Fibroblast of lung (primary cell): Measurements from ENCODE around the gene PPP1R11. TPM values are rescaled to one million over a fixed set of nuclear protein-coding genes. Genes with fewer than 3 reads are reported as not detected.

Experiments used
- DNase-seq, 2 donors: peaks; one replicate each; pipeline versions ENCODE4 v3.0.0 to v3.0.0-alpha.2; 2010; ENCODE audit warnings: low read depth in 2 of 2
- H2AFZ ChIP-seq: 2 replicates; pipeline ENCODE4 v1.5.1; 2012; ENCODE audit warnings: low read length, control low read depth, inconsistent platforms
- H3K27ac ChIP-seq: 2 replicates; pipeline ENCODE4 v1.5.1; 2011; ENCODE audit warnings: low read length, control low read depth; ENCODE audit not compliant: insufficient read depth
- H3K27me3 ChIP-seq: 2 replicates; pipeline ENCODE4 v1.5.1; 2011; ENCODE audit warnings: mild to moderate bottlenecking, low read length; ENCODE audit not compliant: control insufficient read depth, insufficient read depth
- H3K36me3 ChIP-seq: 2 replicates; pipeline ENCODE4 v1.5.1; 2011; ENCODE audit warnings: low read length; ENCODE audit not compliant: control insufficient read depth, insufficient read depth
- H3K4me1 ChIP-seq: 2 replicates; pipeline ENCODE4 v1.5.1; 2011; ENCODE audit warnings: low read length; ENCODE audit not compliant: control insufficient read depth, insufficient read depth; ENCODE audit errors: extremely low read depth
- H3K4me2 ChIP-seq: 2 replicates; pipeline ENCODE4 v1.5.1; 2011; ENCODE audit warnings: low read length, control low read depth; ENCODE audit not compliant: insufficient read depth; ENCODE audit errors: extremely low read depth
- H3K4me3 ChIP-seq, 4 experiments: fragments of 200-600 bp in 1 of 4; sonication (generic) in 1 of 4; replicated peaks in 1 of 4; 2 replicates each; pipeline ENCODE4 v1.5.1; 2011 to 2016; ENCODE audit warnings: low read length in 4 of 4, low read depth in 3 of 4, mild to moderate bottlenecking in 3 of 4, control low read depth in 2 of 4, inconsistent platforms in 1 of 4, mixed read lengths in 1 of 4; ENCODE audit not compliant: insufficient read depth in 1 of 4; ENCODE audit errors: control extremely low read depth in 1 of 4
- H3K79me2 ChIP-seq: 2 replicates; pipeline ENCODE4 v1.5.1; 2012; ENCODE audit warnings: mild to moderate bottlenecking, low read length, inconsistent platforms; ENCODE audit not compliant: control insufficient read depth, insufficient read depth
- H3K9ac ChIP-seq: 2 replicates; pipeline ENCODE4 v1.5.1; 2011; ENCODE audit warnings: mild to moderate bottlenecking, low read length, control low read depth; ENCODE audit not compliant: insufficient read depth
- H3K9me3 ChIP-seq: 2 replicates; pipeline ENCODE4 v1.5.1; 2012; ENCODE audit warnings: low read depth, low read length; ENCODE audit not compliant: control insufficient read depth, insufficient read depth
- H4K20me1 ChIP-seq: 2 replicates; pipeline ENCODE4 v1.5.1; 2011; ENCODE audit warnings: low read length; ENCODE audit not compliant: control insufficient read depth, insufficient read depth; ENCODE audit errors: extremely low read depth
- EZH2 ChIP-seq: IDR thresholded peaks from 2 replicates; pipeline ENCODE4 v1.5.1; 2012; ENCODE audit warnings: low read length, control low read depth, mild to moderate bottlenecking; ENCODE audit errors: missing control alignments
- polyA plus RNA-seq, 2 donors: library from polyadenylated mRNA; depleted of rRNA in 1 of 2; stranded (reverse) in 1 of 2; unstranded in 1 of 2; fragments of >200 nt; gene quantifications; 2 replicates each; pipeline ENCODE4 v1.2.1, GENCODE V29; 2011 to 2012; ENCODE audit warnings: missing spikeins in 1 of 2
- total RNA-seq: library from RNA; depleted of rRNA; stranded (reverse); fragments of >200 nt; gene quantifications from 2 replicates; pipeline ENCODE4 v1.2.1, GENCODE V29; 2014
- TF ChIP-seq, protein P1 (sequence below), 2 donors: IDR thresholded peaks in 1 of 2; conservative IDR thresholded peaks in 1 of 2; 1 replicate in 1 of 2; 2 replicates in 1 of 2; pipeline ENCODE4 v1.5.1; 2011 to 2012; ENCODE audit warnings: low read length in 2 of 2, control low read depth in 1 of 2, inconsistent platforms in 1 of 2, low read depth in 1 of 2, mild to moderate bottlenecking in 1 of 2

The PPP1R11 gene
- total and polyA plus RNA-seq, 2 donors (not counting 1 experiment from before 2014, with no cell fraction given): 16.8 to 53.6 TPM

DNA sequence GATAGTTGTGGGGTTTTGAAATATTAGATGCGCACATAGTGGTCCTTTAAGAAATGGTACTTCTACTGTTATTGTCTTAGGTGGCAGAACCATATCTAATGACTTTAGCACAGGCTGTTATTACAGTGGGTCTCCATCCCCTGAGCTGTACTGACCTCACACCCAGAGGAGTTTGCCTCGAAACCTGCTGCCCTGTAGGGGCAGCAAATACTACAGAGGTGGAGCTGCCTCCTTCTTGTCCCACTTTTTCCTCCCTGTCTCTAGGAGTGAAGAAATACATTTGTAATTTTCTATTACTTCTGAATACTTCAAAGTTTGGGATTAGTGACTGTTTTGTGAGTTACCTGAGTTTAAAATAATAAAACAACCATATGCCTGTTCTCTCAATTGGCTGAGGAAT lies 37.7 kb downstream of the PPP1R11 start:
- Histone ChIP-seq H3K27ac (no peak overlapping the region), H3K9me3 (no peaks in the 10 kb centered on the region), H3K4me1 (peaks cover 3% of the 10 kb centered on the region), H3K9ac (no peak overlapping the region), H3K4me2 (no peak overlapping the region), H3K36me3 (no peaks in the 10 kb centered on the region), H2AFZ (no peak overlapping the region), H4K20me1 (no peaks in the 10 kb centered on the region), H3K27me3 (peaks cover 19% of the 10 kb centered on the region), H3K79me2 (no peaks in the 10 kb centered on the region), H3K4me3 (no peak overlapping the region)
- TF ChIP-seq, protein P1, sequence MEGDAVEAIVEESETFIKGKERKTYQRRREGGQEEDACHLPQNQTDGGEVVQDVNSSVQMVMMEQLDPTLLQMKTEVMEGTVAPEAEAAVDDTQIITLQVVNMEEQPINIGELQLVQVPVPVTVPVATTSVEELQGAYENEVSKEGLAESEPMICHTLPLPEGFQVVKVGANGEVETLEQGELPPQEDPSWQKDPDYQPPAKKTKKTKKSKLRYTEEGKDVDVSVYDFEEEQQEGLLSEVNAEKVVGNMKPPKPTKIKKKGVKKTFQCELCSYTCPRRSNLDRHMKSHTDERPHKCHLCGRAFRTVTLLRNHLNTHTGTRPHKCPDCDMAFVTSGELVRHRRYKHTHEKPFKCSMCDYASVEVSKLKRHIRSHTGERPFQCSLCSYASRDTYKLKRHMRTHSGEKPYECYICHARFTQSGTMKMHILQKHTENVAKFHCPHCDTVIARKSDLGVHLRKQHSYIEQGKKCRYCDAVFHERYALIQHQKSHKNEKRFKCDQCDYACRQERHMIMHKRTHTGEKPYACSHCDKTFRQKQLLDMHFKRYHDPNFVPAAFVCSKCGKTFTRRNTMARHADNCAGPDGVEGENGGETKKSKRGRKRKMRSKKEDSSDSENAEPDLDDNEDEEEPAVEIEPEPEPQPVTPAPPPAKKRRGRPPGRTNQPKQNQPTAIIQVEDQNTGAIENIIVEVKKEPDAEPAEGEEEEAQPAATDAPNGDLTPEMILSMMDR (conservative IDR thresholded peaks at IDR 0.05 in 1 of 2, IDR thresholded peaks at IDR 0.05 in 1 of 2; ENCODE audit: low read depth in 1 of 2, low read length in 2 of 2): no peak
- TF ChIP-seq EZH2: no peak
- DNase-seq: no peak

DNA sequence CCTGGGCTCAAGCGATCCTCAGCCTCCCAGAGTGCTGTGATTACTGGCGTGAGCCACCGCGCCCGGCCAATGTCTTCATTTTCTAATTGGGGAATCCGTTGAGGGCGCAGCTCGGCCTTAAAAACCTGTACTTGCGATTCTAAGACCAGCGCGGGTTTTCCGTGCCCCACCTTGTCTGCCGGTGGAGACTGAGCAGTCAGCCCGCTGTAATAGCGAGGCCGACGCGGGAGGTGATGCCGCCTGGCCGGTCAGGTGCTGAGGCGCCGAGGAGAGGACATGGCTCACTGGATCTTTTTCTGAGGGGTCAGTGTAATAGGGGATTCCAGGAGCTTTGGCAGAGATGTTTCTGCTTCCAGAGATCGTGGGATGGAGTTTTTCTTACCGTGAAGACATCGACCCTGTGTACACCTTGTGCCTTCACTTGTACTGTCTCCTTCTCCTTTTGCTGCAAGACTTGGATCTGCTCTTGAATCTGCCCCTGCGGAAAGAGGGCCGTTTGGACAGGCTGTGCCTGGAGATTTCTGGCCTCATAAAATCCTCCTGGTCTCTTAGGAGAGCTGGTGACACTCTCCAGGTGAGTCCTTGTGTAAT lies 44.4 kb downstream of the PPP1R11 start:
- DNase-seq: no peak
- Histone ChIP-seq H3K4me2 (no peak overlapping the region), H3K9ac (no peak overlapping the region), H3K9me3 (no peaks in the 10 kb centered on the region), H3K4me3 (no peak overlapping the region), H3K79me2 (no peaks in the 10 kb centered on the region), H2AFZ (no peak overlapping the region), H3K27me3 (peaks cover 10% of the 10 kb centered on the region), H3K27ac (no peak overlapping the region), H3K4me1 (no peaks in the 10 kb centered on the region), H4K20me1 (no peaks in the 10 kb centered on the region), H3K36me3 (no peaks in the 10 kb centered on the region)
- no peak for TF ChIP-seq EZH2
- TF ChIP-seq, protein P1 (conservative IDR thresholded peaks at IDR 0.05 in 1 of 2, IDR thresholded peaks at IDR 0.05 in 1 of 2; ENCODE audit: low read depth in 1 of 2, low read length in 2 of 2): no peak

DNA sequence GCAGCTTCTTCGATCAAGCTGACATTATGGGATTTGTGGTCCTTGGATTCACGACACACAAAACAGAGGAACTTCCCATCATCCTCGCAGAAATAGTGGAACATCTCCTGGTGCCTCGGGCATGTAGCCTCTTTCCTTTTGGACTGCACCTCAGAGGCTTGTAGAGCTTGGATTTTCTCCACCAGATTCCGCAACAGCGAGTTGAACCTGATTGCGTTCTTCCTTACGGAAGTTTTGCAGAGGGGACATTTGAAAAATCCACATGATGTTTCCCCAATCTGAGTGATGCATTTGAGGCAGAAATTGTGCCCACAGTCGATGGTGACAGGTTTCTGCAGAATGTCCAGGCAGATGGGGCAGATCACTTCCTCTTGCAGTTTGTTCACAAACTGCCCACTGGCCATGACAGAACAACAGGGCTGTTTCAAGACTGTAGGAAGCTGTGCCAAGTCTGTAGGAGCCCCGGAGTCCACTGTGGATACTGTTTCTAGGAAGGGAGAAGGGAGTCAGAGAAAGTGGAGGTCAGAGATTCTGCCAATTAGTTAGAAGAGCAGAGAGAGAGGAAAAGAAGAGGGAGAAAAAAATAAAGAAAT lies 45.5 kb downstream of the PPP1R11 start:
- no peak overlapping the region for H3K4me3 ChIP-seq
- TF ChIP-seq EZH2: no peak
- TF ChIP-seq, protein P1 (conservative IDR thresholded peaks at IDR 0.05 in 1 of 2, IDR thresholded peaks at IDR 0.05 in 1 of 2; ENCODE audit: low read depth in 1 of 2, low read length in 2 of 2): no peak
- H3K9me3 ChIP-seq: no peaks in the 10 kb centered on the region
- H2AFZ ChIP-seq: no peak overlapping the region
- no peaks in the 10 kb centered on the region for H4K20me1 ChIP-seq
- no peak overlapping the region for H3K4me2 ChIP-seq
- peaks cover 10% of the 10 kb centered on the region for H3K27me3 ChIP-seq
- H3K27ac ChIP-seq: no peak overlapping the region
- H3K9ac ChIP-seq: no peak overlapping the region
- H3K4me1 ChIP-seq: no peaks in the 10 kb centered on the region
- H3K36me3 ChIP-seq: no peaks in the 10 kb centered on the region
- no peak for DNase-seq
- H3K79me2 ChIP-seq: no peaks in the 10 kb centered on the region
